ENCODE measurements around the gene LRP1B. TPM values are rescaled to one million over a fixed set of nuclear protein-coding genes. Genes with fewer than 3 reads are reported as not detected.

LRP1B gene
- total and polyA plus RNA-seq, 8 donors, result 0.03 to 1.6 (median 0.84) TPM

DNA sequence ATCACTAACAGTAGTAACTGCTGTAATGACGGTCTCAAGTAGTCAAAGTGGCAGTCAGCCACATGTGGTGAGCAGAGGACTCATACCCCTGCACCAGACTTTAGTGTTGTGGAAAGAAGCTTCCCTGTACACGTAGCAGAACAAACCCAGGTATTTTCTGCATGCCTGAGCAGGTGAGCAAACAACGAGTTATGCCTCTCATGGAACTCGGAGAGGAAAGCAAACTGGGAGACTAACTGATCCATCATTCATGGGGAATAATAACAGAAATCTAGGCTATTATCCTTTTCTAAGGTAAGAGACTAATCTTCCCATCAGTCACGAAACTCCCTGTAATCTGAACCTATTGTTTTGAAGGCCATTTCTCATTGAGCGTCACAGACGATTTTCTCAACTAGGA, 1855.4 kb downstream of the LRP1B start:
- H3K27ac ChIP-seq, result no peak overlapping the region
- H3K27me3 ChIP-seq, result no peaks in the 10 kb centered on the region
- no peaks in the 10 kb centered on the region for H3K4me1 ChIP-seq
- no peak for ATAC-seq
- H3K36me3 ChIP-seq, result no peaks in the 10 kb centered on the region
- DNase-seq, result no peak
- no peak overlapping the region for H3K4me3 ChIP-seq
- peaks cover 0 to 4% of the 10 kb centered on the region in 2 donors for H3K9me3 ChIP-seq
- TF ChIP-seq, protein P1, sequence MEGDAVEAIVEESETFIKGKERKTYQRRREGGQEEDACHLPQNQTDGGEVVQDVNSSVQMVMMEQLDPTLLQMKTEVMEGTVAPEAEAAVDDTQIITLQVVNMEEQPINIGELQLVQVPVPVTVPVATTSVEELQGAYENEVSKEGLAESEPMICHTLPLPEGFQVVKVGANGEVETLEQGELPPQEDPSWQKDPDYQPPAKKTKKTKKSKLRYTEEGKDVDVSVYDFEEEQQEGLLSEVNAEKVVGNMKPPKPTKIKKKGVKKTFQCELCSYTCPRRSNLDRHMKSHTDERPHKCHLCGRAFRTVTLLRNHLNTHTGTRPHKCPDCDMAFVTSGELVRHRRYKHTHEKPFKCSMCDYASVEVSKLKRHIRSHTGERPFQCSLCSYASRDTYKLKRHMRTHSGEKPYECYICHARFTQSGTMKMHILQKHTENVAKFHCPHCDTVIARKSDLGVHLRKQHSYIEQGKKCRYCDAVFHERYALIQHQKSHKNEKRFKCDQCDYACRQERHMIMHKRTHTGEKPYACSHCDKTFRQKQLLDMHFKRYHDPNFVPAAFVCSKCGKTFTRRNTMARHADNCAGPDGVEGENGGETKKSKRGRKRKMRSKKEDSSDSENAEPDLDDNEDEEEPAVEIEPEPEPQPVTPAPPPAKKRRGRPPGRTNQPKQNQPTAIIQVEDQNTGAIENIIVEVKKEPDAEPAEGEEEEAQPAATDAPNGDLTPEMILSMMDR (IDR thresholded peaks at IDR 0.05), result no peak
- intact Hi-C loops (cut with DNase I), result no loop called here

DNA sequence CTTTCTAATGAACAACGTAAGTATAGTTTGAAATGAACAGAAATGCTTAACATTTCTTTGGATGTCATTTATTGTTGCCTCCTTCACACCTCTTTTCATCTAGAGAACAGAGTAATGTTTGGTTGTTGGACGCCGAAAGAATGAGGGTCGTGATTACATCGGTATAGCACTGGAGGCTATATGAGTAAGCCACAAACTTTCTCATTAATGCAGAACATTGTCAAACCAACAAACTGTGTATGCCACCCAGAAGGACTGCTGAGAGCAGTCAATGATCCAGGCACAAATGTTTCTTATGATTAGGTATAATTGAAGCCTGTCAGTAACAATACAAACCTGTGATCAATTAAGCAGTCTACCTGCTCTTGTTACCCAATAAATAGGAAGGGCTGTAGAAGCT, 1855.9 kb downstream of the LRP1B start:
- TF ChIP-seq, protein P1 (IDR thresholded peaks at IDR 0.05), result no peak
- no peak overlapping the region for H3K27ac ChIP-seq
- H3K36me3 ChIP-seq, result no peaks in the 10 kb centered on the region
- DNase-seq, result no peak
- ATAC-seq, result no peak
- H3K9me3 ChIP-seq, result peaks cover 0 to 4% of the 10 kb centered on the region in 2 donors
- H3K27me3 ChIP-seq, result no peaks in the 10 kb centered on the region
- intact Hi-C loops (cut with DNase I), result no loop called here
- H3K4me3 ChIP-seq, result no peak overlapping the region
- no peaks in the 10 kb centered on the region for H3K4me1 ChIP-seq

DNA sequence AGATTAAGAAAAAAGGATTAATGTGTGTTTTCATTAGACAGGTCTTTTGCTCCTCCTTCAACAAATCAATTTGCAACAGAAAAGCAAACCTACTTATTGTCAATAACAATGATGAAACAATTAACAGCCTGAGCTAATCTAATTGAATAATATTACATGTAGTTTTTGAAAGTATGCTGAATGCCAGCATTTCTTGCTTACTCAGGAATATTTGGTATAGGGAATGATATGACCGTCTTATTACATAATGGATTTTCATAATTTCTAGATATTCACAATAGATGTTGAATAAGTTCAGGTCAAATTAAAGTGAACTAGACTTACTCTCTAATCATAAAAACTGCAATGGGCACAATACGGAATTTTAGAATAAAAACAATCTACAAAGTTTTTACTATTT, 1856.9 kb downstream of the LRP1B start:
- TF ChIP-seq, protein P1 (IDR thresholded peaks at IDR 0.05), result no peak
- Histone ChIP-seq H3K36me3 (no peaks in the 10 kb centered on the region), H3K27me3 (no peaks in the 10 kb centered on the region), H3K4me1 (no peaks in the 10 kb centered on the region), H3K9me3 (peaks cover 0 to 4% of the 10 kb centered on the region in 2 donors), H3K27ac (no peak overlapping the region), H3K4me3 (no peak overlapping the region)
- ATAC-seq (no peak), DNase-seq (no peak)
- intact Hi-C loops (cut with DNase I), result no loop called here

DNA sequence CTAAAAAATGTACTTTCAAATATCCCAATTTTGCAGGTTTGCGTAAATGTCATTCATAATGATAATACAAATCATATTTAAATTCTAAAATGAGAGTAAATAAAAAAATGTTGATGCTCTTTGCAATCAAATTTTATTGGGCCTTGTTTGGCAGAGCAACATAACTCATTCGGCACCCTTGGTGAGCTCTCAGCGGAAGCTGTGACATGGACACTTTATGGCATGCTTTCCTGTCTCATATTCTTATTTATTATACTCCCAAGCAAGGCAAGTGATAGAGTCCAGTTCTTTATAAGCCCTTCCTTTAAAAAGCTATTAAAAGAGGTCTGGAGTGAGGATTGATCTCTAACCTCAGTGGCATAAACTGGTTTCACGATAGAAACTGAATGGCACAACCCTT, 1857.4 kb downstream of the LRP1B start:
- no peak for ATAC-seq
- intact Hi-C loops (cut with DNase I), result no loop called here
- Histone ChIP-seq H3K9me3 (peaks cover 0 to 4% of the 10 kb centered on the region in 2 donors), H3K4me1 (no peaks in the 10 kb centered on the region), H3K27ac (no peak overlapping the region), H3K4me3 (no peak overlapping the region), H3K36me3 (no peaks in the 10 kb centered on the region), H3K27me3 (no peaks in the 10 kb centered on the region)
- no peak for DNase-seq
- TF ChIP-seq, protein P1 (IDR thresholded peaks at IDR 0.05), result no peak

DNA sequence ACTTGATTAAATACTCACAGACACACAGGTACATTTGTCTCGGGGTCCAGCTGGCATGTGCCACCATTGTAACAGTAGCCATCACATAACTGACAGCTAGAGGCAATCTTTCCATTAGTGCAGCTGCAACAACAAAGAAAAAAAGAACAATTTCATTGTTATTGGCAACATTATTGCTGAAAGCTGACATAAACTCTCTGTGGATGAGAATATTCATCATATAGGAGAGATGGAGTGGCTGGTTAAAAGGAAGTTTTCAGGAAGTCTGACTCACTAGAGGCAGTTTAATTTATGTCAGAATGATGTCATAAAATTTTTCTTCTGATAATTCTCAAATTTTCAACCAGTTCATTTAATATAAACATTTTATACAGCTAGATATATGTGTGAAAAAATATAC, 1860.6 kb downstream of the LRP1B start:
- intact Hi-C loops (cut with DNase I), result no loop called here
- no peaks in the 10 kb centered on the region for H3K36me3 ChIP-seq
- ATAC-seq (no peak), DNase-seq (no peak)
- H3K4me1 ChIP-seq, result no peaks in the 10 kb centered on the region
- H3K27ac ChIP-seq, result no peak overlapping the region
- H3K4me3 ChIP-seq, result no peak overlapping the region
- no peaks in the 10 kb centered on the region for H3K9me3 ChIP-seq
- H3K27me3 ChIP-seq, result no peaks in the 10 kb centered on the region
- TF ChIP-seq, protein P1 (IDR thresholded peaks at IDR 0.05), result no peak

All from left lung (tissue), 10 donors.